PC-9 (cell line): Measurements from ENCODE around the gene LIN7A. TPM values are rescaled to one million over a fixed set of nuclear protein-coding genes. Genes with fewer than 3 reads are reported as not detected.

Source experiments
- BruUV-seq: library from RNA; stranded (reverse); fragments of 400-500 nt; replicated peaks from 2 replicates; lab custom pipeline; 2021; lab: Mats Ljungman, UMichigan
- CTCF ChIA-PET: fragments of 300-600 bp; sonication (Branson Sonifier 250); formaldehyde crosslinking; loops from one replicate; lab custom pipeline; 2022; ENCODE audit warnings: antibody characterized with exemption; lab: Charles Lee
- POLR2A ChIA-PET: fragments of 300-600 bp; sonication (Branson Sonifier 250); formaldehyde crosslinking; loops from one replicate; lab custom pipeline; 2022; ENCODE audit warnings: antibody characterized with exemption; ENCODE audit not compliant: unreplicated experiment; lab: Charles Lee
- DNase-seq, 2 experiments: peaks; one replicate each; pipeline versions ENCODE4 v3.0.0 to v3.0.0-alpha.2; 2015 to 2022; ENCODE audit warnings: mixed read lengths in 1 of 2
- H2AFZ ChIP-seq: fragments of 200-600 bp; sonication (generic); 2 replicates; pipeline ENCODE4 v1.8.1; 2017; ENCODE audit warnings: antibody characterized with exemption
- H3F3A ChIP-seq: fragments of 200-600 bp; sonication (generic); 2 replicates; pipeline ENCODE4 v1.8.1; 2017; ENCODE audit warnings: antibody characterized with exemption, mild to moderate bottlenecking, low read depth; ENCODE audit not compliant: insufficient read depth
- H3K27ac ChIP-seq: fragments of 200-600 bp; sonication (generic); 2 replicates; pipeline ENCODE4 v1.6.1; 2016; ENCODE audit warnings: mixed run types
- H3K27me3 ChIP-seq: fragments of 200-600 bp; sonication (generic); 2 replicates; pipeline ENCODE4 v1.6.1; 2016; ENCODE audit warnings: low read depth, mixed run types; ENCODE audit not compliant: insufficient read depth
- H3K36me3 ChIP-seq: fragments of 200-600 bp; sonication (generic); 2 replicates; pipeline ENCODE4 v1.6.1; 2016; ENCODE audit warnings: low read depth, mixed run types
- H3K4me1 ChIP-seq: fragments of 200-600 bp; sonication (generic); replicated peaks from 2 replicates; pipeline ENCODE4 v1.6.1; 2016; ENCODE audit warnings: mixed run types; ENCODE audit not compliant: insufficient read depth
- H3K4me2 ChIP-seq: fragments of 200-600 bp; sonication (generic); 2 replicates; pipeline ENCODE4 v1.6.1; 2017; ENCODE audit warnings: mixed run types
- H3K4me3 ChIP-seq: fragments of 200-600 bp; sonication (generic); 2 replicates; pipeline ENCODE4 v1.6.1; 2016; ENCODE audit warnings: mixed run types
- H3K79me2 ChIP-seq: fragments of 200-600 bp; sonication (generic); 2 replicates; pipeline ENCODE4 v1.6.1; 2017; ENCODE audit warnings: low read depth, mixed run types
- H3K9me2 ChIP-seq: fragments of 200-600 bp; sonication (generic); 2 replicates; pipeline ENCODE4 v1.8.1; 2017; ENCODE audit warnings: mild to moderate bottlenecking; ENCODE audit not compliant: insufficient read depth
- H3K9me3 ChIP-seq: fragments of 200-600 bp; sonication (generic); 2 replicates; pipeline ENCODE4 v1.8.1; 2016; ENCODE audit warnings: low read depth; ENCODE audit not compliant: insufficient read depth
- H4K20me1 ChIP-seq: fragments of 200-600 bp; sonication (generic); 2 replicates; pipeline ENCODE4 v1.8.1; 2017; ENCODE audit not compliant: insufficient read depth
- CTCF ChIP-seq: fragments of 200-600 bp; sonication (generic); conservative IDR thresholded peaks from 2 replicates; pipeline ENCODE4 v1.6.1; 2017; ENCODE audit warnings: mixed run types, antibody characterized with exemption, mild to moderate bottlenecking, moderate library complexity
- EZH2 ChIP-seq: fragments of 200-600 bp; sonication (generic); IDR thresholded peaks from 2 replicates; pipeline ENCODE4 v1.8.0; 2017; ENCODE audit warnings: antibody characterized with exemption, low read depth
- intact Hi-C: fragments of 100-400 bp; cut with micrococcal nuclease; formaldehyde crosslinking; loops from one replicate; pipeline ENCODE4 v1.10.0; 2022; ENCODE audit not compliant: unreplicated experiment
- total RNA-seq: library from RNA; stranded (reverse); gene quantifications from 2 replicates; pipeline ENCODE4 v1.2.3, GENCODE V29; 2021

LIN7A gene
- total RNA-seq, 1 experiment from 2014 or later, result not detected

GRCh38 chr12:80967565-80967964, 29.8 kb upstream of the LIN7A start:
- POLR2A ChIA-PET, result no interaction called here
- no TSS peak for BruUV-seq
- H3K4me3 ChIP-seq, result no peak overlapping the region

GRCh38 chr12:80966001-80966400, 28.3 kb upstream of the LIN7A start:
- no peak overlapping the region for H3K4me2 ChIP-seq
- intact Hi-C loops, result no loop called here
- no TSS peak for BruUV-seq

More at GRCh38 chr12:80967565-80967964, 29.8 kb upstream of the LIN7A start:
- H4K20me1 ChIP-seq, result no peaks in the 10 kb centered on the region
- no peaks in the 10 kb centered on the region for H3K27me3 ChIP-seq
- H3K9me2 ChIP-seq, result no peaks in the 10 kb centered on the region
- H3K4me2 ChIP-seq, result no peak overlapping the region
- no peak overlapping the region for H3K27ac ChIP-seq
- intact Hi-C loops, result no loop called here
- TF ChIP-seq CTCF (no peak), EZH2 (no peak)
- CTCF ChIA-PET, result no interaction called here
- no peaks in the 10 kb centered on the region for H3K9me3 ChIP-seq
- H2AFZ ChIP-seq, result no peak overlapping the region
- no peaks in the 10 kb centered on the region for H3K4me1 ChIP-seq
- no peaks in the 10 kb centered on the region for H3K36me3 ChIP-seq
- no peaks in the 10 kb centered on the region for H3K79me2 ChIP-seq
- DNase-seq, result no peak
- H3F3A ChIP-seq, result no peaks in the 10 kb centered on the region

GRCh38 chr12:80958162-80958561, 20.4 kb upstream of the LIN7A start:
- Histone ChIP-seq H2AFZ (no peak overlapping the region), H4K20me1 (no peaks in the 10 kb centered on the region), H3K36me3 (no peaks in the 10 kb centered on the region), H3K27ac (no peak overlapping the region), H3K4me1 (no peaks in the 10 kb centered on the region), H3K79me2 (no peaks in the 10 kb centered on the region), H3K4me3 (no peak overlapping the region), H3K9me2 (no peaks in the 10 kb centered on the region), H3F3A (no peaks in the 10 kb centered on the region), H3K4me2 (no peak overlapping the region), H3K27me3 (no peaks in the 10 kb centered on the region), H3K9me3 (no peaks in the 10 kb centered on the region)
- CTCF ChIA-PET, result no interaction called here
- TF ChIP-seq EZH2, result no peak
- TF ChIP-seq CTCF, result no peak
- DNase-seq, result no peak
- intact Hi-C loops, result no loop called here
- BruUV-seq, result no TSS peak
- POLR2A ChIA-PET, result interaction anchor here (0.6 kb wide), 1 partner anchor 18 kb away, joined by 3 read pairs; no protein-coding TSS in a partner anchor

More at GRCh38 chr12:80966001-80966400, 28.3 kb upstream of the LIN7A start:
- no peaks in the 10 kb centered on the region for H3K36me3 ChIP-seq
- H3K79me2 ChIP-seq, result no peaks in the 10 kb centered on the region
- H4K20me1 ChIP-seq, result no peaks in the 10 kb centered on the region
- no peaks in the 10 kb centered on the region for H3K4me1 ChIP-seq
- TF ChIP-seq EZH2 (no peak), CTCF (no peak)
- no peak overlapping the region for H3K4me3 ChIP-seq
- no peak overlapping the region for H3K27ac ChIP-seq
- POLR2A ChIA-PET, result no interaction called here
- no peaks in the 10 kb centered on the region for H3K27me3 ChIP-seq
- CTCF ChIA-PET, result no interaction called here
- H3K9me3 ChIP-seq, result no peaks in the 10 kb centered on the region
- H3K9me2 ChIP-seq, result no peaks in the 10 kb centered on the region
- no peaks in the 10 kb centered on the region for H3F3A ChIP-seq
- no peak for DNase-seq
- no peak overlapping the region for H2AFZ ChIP-seq
